PC-9 (cell line): ENCODE measurements around the gene FFAR4.

Experiments
- CTCF ChIP-seq: fragments of 200-600 bp; sonication (generic); conservative IDR thresholded peaks from 2 replicates; pipeline ENCODE4 v1.6.1; 2017; ENCODE audit warnings: mixed run types, antibody characterized with exemption, mild to moderate bottlenecking, moderate library complexity
- EZH2 ChIP-seq: fragments of 200-600 bp; sonication (generic); IDR thresholded peaks from 2 replicates; pipeline ENCODE4 v1.8.0; 2017; ENCODE audit warnings: antibody characterized with exemption, low read depth

- TF ChIP-seq CTCF (no peak), EZH2 (no peak)
Measured at GRCh38 chr10:93576888-93577287, 10.4 kb downstream of the FFAR4 start.
